SH-SY5Y (cell line): ENCODE data around the gene RANBP17.

ENCODE experiments used
- GATA2 ChIP-seq: IDR thresholded peaks from 2 replicates; pipeline ENCODE4 v1.6.1; 2011; ENCODE audit warnings: mild to moderate bottlenecking, low read depth, low read length
- GATA3 ChIP-seq: IDR thresholded peaks from 2 replicates; pipeline ENCODE4 v1.6.1; 2011; ENCODE audit warnings: low read depth, mild to moderate bottlenecking, low read length, moderate library complexity

GRCh38 chr5:170874017-170874416 lies 12.2 kb downstream of the RANBP17 start:
- TF ChIP-seq GATA2 (no peak), GATA3 (no peak)
